ENCODE measurements around the gene OVAAL. TPM values are rescaled to one million over a fixed set of nuclear protein-coding genes. Genes with fewer than 3 reads are reported as not detected.

OVAAL gene
- total and polyA plus RNA-seq, 10 of the 15 experiments (the other 5 are each of a cell fraction or from before 2014, with no cell fraction given) = 0.04 to 0.33 (median 0.06) TPM; not detected in 7

DNA sequence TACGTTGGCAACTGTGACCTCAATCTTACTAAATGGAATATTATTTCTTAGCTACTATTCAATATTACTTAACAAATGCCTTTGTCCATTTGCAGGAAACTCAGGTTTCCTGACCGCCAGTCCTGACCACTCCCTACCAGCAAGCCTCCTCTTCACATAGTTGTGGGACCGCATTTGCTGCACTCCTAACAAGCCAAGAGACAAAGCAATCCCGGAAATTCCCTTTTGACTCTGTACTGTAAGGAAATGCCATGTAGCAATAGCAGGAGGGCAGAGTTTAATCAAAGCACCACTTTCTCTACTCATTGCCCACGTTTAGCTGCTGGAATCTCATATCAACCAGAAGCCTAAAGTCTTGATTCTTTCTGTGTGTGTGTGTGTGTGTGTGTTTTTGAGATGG is 28.3 kb upstream of the OVAAL start (continued):
- TF ChIP-seq PBX3 (IDR thresholded peaks at IDR 0.05; ENCODE audit: insufficient replicate concordance, low read depth, low read length) = no peak
- no peak for TF ChIP-seq HCFC1 (IDR thresholded peaks at IDR 0.05; ENCODE audit: low read length)
- no peak for TF ChIP-seq FOS (IDR thresholded peaks at IDR 0.05; ENCODE audit: borderline replicate concordance, extremely low read depth, insufficient read length)
- no peak for TF ChIP-seq NFYB (IDR thresholded peaks at IDR 0.05; ENCODE audit: insufficient read depth, low read depth, low read length)
- no peak for TF ChIP-seq IKZF1 (conservative IDR thresholded peaks at IDR 0.05)
- TF ChIP-seq ZNF207 (IDR thresholded peaks at IDR 0.05; ENCODE audit: borderline replicate concordance) = no peak
- TF ChIP-seq, protein P1, sequence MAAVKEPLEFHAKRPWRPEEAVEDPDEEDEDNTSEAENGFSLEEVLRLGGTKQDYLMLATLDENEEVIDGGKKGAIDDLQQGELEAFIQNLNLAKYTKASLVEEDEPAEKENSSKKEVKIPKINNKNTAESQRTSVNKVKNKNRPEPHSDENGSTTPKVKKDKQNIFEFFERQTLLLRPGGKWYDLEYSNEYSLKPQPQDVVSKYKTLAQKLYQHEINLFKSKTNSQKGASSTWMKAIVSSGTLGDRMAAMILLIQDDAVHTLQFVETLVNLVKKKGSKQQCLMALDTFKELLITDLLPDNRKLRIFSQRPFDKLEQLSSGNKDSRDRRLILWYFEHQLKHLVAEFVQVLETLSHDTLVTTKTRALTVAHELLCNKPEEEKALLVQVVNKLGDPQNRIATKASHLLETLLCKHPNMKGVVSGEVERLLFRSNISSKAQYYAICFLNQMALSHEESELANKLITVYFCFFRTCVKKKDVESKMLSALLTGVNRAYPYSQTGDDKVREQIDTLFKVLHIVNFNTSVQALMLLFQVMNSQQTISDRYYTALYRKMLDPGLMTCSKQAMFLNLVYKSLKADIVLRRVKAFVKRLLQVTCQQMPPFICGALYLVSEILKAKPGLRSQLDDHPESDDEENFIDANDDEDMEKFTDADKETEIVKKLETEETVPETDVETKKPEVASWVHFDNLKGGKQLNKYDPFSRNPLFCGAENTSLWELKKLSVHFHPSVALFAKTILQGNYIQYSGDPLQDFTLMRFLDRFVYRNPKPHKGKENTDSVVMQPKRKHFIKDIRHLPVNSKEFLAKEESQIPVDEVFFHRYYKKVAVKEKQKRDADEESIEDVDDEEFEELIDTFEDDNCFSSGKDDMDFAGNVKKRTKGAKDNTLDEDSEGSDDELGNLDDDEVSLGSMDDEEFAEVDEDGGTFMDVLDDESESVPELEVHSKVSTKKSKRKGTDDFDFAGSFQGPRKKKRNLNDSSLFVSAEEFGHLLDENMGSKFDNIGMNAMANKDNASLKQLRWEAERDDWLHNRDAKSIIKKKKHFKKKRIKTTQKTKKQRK (IDR thresholded peaks at IDR 0.05; ENCODE audit: low read depth, low read length) = no peak
- no peak for TF ChIP-seq SREBF1 (IDR thresholded peaks at IDR 0.05; ENCODE audit: low read length)
- no peak for TF ChIP-seq ZNF24 (IDR thresholded peaks at IDR 0.05)
- no peak for TF ChIP-seq SMC3 (IDR thresholded peaks at IDR 0.05; ENCODE audit: borderline replicate concordance, low read length)
